Activated CD8-positive, alpha-beta memory T cell treated with anti-CD3 and anti-CD28 coated beads for 4 hours (primary cell): ENCODE data around the gene CGNL1.

Experiments used
- DNase-seq, 2 donors: peaks; one replicate each; pipeline ENCODE4 v3.0.0-alpha.2; 2020; ENCODE audit warnings: low read depth in 2 of 2

Gene CGNL1

GRCh38 chr15:57548351-57548750 is 172.0 kb downstream of the CGNL1 start:
- DNase-seq: no peak

GRCh38 chr15:57548835-57549234 is 172.5 kb downstream of the CGNL1 start:
- no peak for DNase-seq

GRCh38 chr15:57549935-57550334 is 173.6 kb downstream of the CGNL1 start:
- DNase-seq: no peak

- DNase-seq: no peak
Measured at GRCh38 chr15:57550640-57551039, 174.3 kb downstream of the CGNL1 start.

GRCh38 chr15:57551715-57552677 is 175.7 kb downstream of the CGNL1 start:
- no peak for DNase-seq

- no peak for DNase-seq
Measured at GRCh38 chr15:57552678-57553334, 176.5 kb downstream of the CGNL1 start.

GRCh38 chr15:57553526-57553925 is 177.2 kb downstream of the CGNL1 start:
- DNase-seq: no peak

GRCh38 chr15:57554063-57554811 is 177.9 kb downstream of the CGNL1 start:
- DNase-seq: no peak

- no peak for DNase-seq
Measured at GRCh38 chr15:57554812-57555179, 178.5 kb downstream of the CGNL1 start.

- DNase-seq: no peak
Measured at GRCh38 chr15:57555270-57555669, 179.0 kb downstream of the CGNL1 start.

GRCh38 chr15:57556040-57556439 is 179.7 kb downstream of the CGNL1 start:
- no peak for DNase-seq

GRCh38 chr15:57557267-57557666 is 181.0 kb downstream of the CGNL1 start:
- no peak for DNase-seq

- DNase-seq: no peak
Measured at GRCh38 chr15:57557810-57558209, 181.5 kb downstream of the CGNL1 start.

GRCh38 chr15:57559875-57560274 is 183.6 kb downstream of the CGNL1 start:
- peak; percentile 28 for DNase-seq

- peak; percentile 30 to 31 for DNase-seq
Measured at GRCh38 chr15:57561041-57561711, 184.9 kb downstream of the CGNL1 start.

- DNase-seq: no peak
Measured at GRCh38 chr15:57562196-57562769, 186.0 kb downstream of the CGNL1 start.

GRCh38 chr15:57563416-57563815 is 187.1 kb downstream of the CGNL1 start:
- DNase-seq: no peak

GRCh38 chr15:57565311-57565710 is 189.0 kb downstream of the CGNL1 start:
- no peak for DNase-seq

- DNase-seq: no peak
Measured at GRCh38 chr15:57566834-57567233, 190.5 kb downstream of the CGNL1 start.

GRCh38 chr15:57567891-57568290 is 191.6 kb downstream of the CGNL1 start:
- DNase-seq: no peak

GRCh38 chr15:57568299-57568698 is 192.0 kb downstream of the CGNL1 start:
- no peak for DNase-seq
